DND-41 (cell line): Measurements from ENCODE around the gene OR1L8.

ENCODE experiments used
- ATAC-seq: fragments of 200-7000 bp; cut with Tn5 transposase; 3 replicates; pipeline ENCODE4 v1.9.1; 2021; ENCODE audit warnings: low read depth; ENCODE audit not compliant: insufficient read depth
- DNase-seq: peaks from one replicate; pipeline ENCODE4 v3.0.0-alpha.2; 2020
- H2AFZ ChIP-seq: 2 replicates; pipeline ENCODE4 v1.6.0; 2012; ENCODE audit warnings: low read depth, low read length
- H3K27ac ChIP-seq: 2 replicates; pipeline ENCODE4 v1.5.1; 2012; ENCODE audit warnings: low read length, inconsistent platforms
- H3K27me3 ChIP-seq: fragments of 200-600 bp; sonication (generic); 2 replicates; pipeline ENCODE4 v1.6.0; 2012; ENCODE audit warnings: low read length, mild to moderate bottlenecking, inconsistent platforms; ENCODE audit not compliant: insufficient read depth, poor library complexity
- H3K36me3 ChIP-seq: 2 replicates; pipeline ENCODE4 v1.5.1; 2012; ENCODE audit warnings: low read length, inconsistent platforms; ENCODE audit not compliant: insufficient read depth
- H3K4me1 ChIP-seq: 2 replicates; pipeline ENCODE4 v1.5.1; 2012; ENCODE audit warnings: mild to moderate bottlenecking, low read length; ENCODE audit not compliant: insufficient read depth
- H3K4me2 ChIP-seq: 2 replicates; pipeline ENCODE4 v1.6.0; 2012; ENCODE audit warnings: mild to moderate bottlenecking, moderate library complexity, low read length, inconsistent platforms; ENCODE audit not compliant: insufficient read depth
- H3K4me3 ChIP-seq, 2 experiments: fragments of 200-600 bp in 1 of 2; shearing (Covaris generic) in 1 of 2; 2 replicates each; pipeline ENCODE4 v1.5.1; 2012 to 2016; ENCODE audit warnings: inconsistent platforms in 2 of 2, low read length in 2 of 2, mild to moderate bottlenecking in 2 of 2, low read depth in 1 of 2, moderate library complexity in 1 of 2
- H3K79me2 ChIP-seq: 2 replicates; pipeline ENCODE4 v1.6.0; 2012; ENCODE audit warnings: low read length, inconsistent platforms; ENCODE audit not compliant: insufficient read depth
- H3K9ac ChIP-seq: 2 replicates; pipeline ENCODE4 v1.6.0; 2012; ENCODE audit warnings: low read depth, mild to moderate bottlenecking, inconsistent platforms, low read length, moderate library complexity
- H3K9me3 ChIP-seq: 2 replicates; pipeline ENCODE4 v1.5.1; 2012; ENCODE audit warnings: low read length, moderate library complexity, mild to moderate bottlenecking, inconsistent platforms; ENCODE audit not compliant: insufficient read depth, severe bottlenecking
- H4K20me1 ChIP-seq: 2 replicates; pipeline ENCODE4 v1.6.0; 2012; ENCODE audit warnings: low read length; ENCODE audit not compliant: insufficient read depth
- EZH2 ChIP-seq: IDR thresholded peaks from 3 replicates; pipeline ENCODE4 v1.6.1; 2012; ENCODE audit warnings: borderline replicate concordance, low read depth, mild to moderate bottlenecking, moderate library complexity, low read length, inconsistent platforms; ENCODE audit not compliant: severe bottlenecking
- TF ChIP-seq, protein P1 (sequence below): IDR thresholded peaks from 2 replicates; pipeline ENCODE4 v1.5.1; 2012; ENCODE audit warnings: borderline replicate concordance, low read length, moderate library complexity, mild to moderate bottlenecking; ENCODE audit not compliant: poor library complexity, severe bottlenecking; ENCODE audit errors: extremely low read depth

The OR1L8 gene

DNA sequence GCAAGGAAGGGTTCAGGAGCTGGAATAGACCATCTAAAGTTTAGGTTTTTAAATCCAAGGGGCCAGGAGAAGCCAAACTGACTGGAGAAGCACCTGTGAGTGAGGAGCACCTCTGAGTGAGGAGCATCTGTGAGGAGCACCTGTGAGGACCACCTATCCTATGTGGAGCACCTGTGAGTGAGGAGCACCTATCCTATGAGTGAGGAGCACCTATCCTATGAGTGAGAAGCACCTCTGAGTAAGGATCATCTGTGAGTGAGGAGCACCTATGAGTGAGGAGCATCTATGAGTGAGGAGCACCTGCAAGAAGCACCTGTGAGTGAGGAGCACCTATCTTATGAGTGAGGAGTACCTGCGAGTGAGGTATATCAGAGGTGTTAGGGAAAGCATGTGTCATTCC, 23.4 kb upstream of the OR1L8 start:
- no peak for ATAC-seq
- Histone ChIP-seq H3K9me3 (no peaks in the 10 kb centered on the region), H3K4me1 (no peaks in the 10 kb centered on the region), H2AFZ (no peak overlapping the region), H3K4me2 (no peak overlapping the region), H3K4me3 (no peak overlapping the region), H3K9ac (no peak overlapping the region), H3K27me3 (peaks cover 5% of the 10 kb centered on the region), H3K36me3 (no peaks in the 10 kb centered on the region), H3K79me2 (no peaks in the 10 kb centered on the region), H4K20me1 (no peaks in the 10 kb centered on the region), H3K27ac (no peak overlapping the region)
- no peak for TF ChIP-seq EZH2
- TF ChIP-seq, protein P1, sequence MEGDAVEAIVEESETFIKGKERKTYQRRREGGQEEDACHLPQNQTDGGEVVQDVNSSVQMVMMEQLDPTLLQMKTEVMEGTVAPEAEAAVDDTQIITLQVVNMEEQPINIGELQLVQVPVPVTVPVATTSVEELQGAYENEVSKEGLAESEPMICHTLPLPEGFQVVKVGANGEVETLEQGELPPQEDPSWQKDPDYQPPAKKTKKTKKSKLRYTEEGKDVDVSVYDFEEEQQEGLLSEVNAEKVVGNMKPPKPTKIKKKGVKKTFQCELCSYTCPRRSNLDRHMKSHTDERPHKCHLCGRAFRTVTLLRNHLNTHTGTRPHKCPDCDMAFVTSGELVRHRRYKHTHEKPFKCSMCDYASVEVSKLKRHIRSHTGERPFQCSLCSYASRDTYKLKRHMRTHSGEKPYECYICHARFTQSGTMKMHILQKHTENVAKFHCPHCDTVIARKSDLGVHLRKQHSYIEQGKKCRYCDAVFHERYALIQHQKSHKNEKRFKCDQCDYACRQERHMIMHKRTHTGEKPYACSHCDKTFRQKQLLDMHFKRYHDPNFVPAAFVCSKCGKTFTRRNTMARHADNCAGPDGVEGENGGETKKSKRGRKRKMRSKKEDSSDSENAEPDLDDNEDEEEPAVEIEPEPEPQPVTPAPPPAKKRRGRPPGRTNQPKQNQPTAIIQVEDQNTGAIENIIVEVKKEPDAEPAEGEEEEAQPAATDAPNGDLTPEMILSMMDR, result no peak
- DNase-seq, result no peak

DNA sequence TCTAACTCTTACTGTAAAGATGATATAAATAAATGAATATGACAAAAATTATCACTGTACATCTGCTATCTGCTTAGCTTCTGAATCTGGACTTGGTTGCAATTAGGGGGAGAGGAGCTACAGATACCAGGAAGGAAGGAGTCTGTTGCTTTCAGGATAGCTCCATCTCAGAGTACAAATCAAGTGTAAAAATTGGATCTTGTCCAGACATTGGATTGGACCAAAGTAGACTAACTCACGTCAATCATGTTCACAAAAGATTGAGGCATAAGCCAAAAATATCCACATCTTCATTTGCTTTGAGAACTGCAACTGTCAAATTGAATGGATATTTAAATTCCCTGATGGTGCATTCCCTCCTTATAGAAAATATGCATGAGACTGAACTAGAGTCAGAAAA, 22.5 kb upstream of the OR1L8 start:
- no peak overlapping the region for H3K4me2 ChIP-seq
- H3K27me3 ChIP-seq, result peaks cover 5% of the 10 kb centered on the region
- no peak overlapping the region for H2AFZ ChIP-seq
- no peaks in the 10 kb centered on the region for H3K4me1 ChIP-seq
- no peaks in the 10 kb centered on the region for H3K36me3 ChIP-seq
- no peak overlapping the region for H3K9ac ChIP-seq
- no peaks in the 10 kb centered on the region for H3K79me2 ChIP-seq
- no peak overlapping the region for H3K27ac ChIP-seq
- ATAC-seq (no peak), DNase-seq (no peak)
- H4K20me1 ChIP-seq, result no peaks in the 10 kb centered on the region
- H3K4me3 ChIP-seq, result no peak overlapping the region
- no peak for TF ChIP-seq EZH2
- TF ChIP-seq, protein P1, result no peak
- no peaks in the 10 kb centered on the region for H3K9me3 ChIP-seq

DNA sequence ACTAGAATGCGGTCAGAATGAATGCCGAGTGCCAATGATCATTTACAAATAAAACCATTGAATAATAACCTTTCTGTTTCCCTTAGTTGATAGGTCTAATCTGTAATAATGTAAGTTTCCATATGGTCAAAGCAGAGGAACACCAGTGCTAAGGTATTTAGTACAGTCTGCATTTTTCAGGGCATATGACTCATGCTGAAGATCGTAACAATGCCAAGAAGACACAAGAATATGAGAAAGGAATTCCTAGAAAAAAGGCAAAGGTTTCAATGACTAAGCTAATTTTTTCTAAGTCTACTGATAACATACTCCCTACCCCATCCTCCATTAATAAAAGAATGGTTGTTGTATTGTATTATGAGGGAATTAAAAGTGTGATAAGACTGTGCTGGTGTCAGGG, 2.8 kb downstream of the OR1L8 start:
- no peaks in the 10 kb centered on the region for H3K79me2 ChIP-seq
- H3K9ac ChIP-seq, result no peak overlapping the region
- H3K36me3 ChIP-seq, result no peaks in the 10 kb centered on the region
- no peak for ATAC-seq
- H3K4me2 ChIP-seq, result no peak overlapping the region
- TF ChIP-seq, protein P1, result no peak
- no peak for TF ChIP-seq EZH2
- no peaks in the 10 kb centered on the region for H3K4me1 ChIP-seq
- H3K27me3 ChIP-seq, result no peaks in the 10 kb centered on the region
- H3K4me3 ChIP-seq, result no peak overlapping the region
- no peaks in the 10 kb centered on the region for H4K20me1 ChIP-seq
- no peak overlapping the region for H2AFZ ChIP-seq
- H3K9me3 ChIP-seq, result no peaks in the 10 kb centered on the region
- no peak overlapping the region for H3K27ac ChIP-seq
- no peak for DNase-seq

DNA sequence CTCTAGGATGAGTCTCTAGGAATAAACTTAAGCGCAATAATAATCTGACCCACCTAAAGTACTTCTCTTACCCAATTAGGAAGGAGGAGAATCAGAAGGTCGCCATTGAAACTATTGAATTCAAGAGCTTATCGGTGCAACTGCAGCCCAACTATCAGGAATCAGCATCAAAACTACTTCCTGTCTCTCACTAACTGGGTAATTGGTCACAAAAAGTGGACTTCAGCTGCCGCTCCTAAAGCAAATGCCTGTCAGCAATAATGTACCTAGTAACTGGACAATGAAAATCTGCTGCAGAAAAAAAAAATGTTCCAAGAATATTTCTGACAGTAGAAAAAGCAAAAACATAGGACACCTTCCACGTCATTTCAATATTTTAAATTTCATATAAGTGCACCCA, 3.3 kb downstream of the OR1L8 start:
- no peaks in the 10 kb centered on the region for H3K36me3 ChIP-seq
- no peak overlapping the region for H3K9ac ChIP-seq
- H3K27ac ChIP-seq, result no peak overlapping the region
- H3K9me3 ChIP-seq, result no peaks in the 10 kb centered on the region
- no peak for TF ChIP-seq EZH2
- TF ChIP-seq, protein P1, result no peak
- H3K4me2 ChIP-seq, result no peak overlapping the region
- H3K4me3 ChIP-seq, result no peak overlapping the region
- DNase-seq (no peak), ATAC-seq (no peak)
- no peaks in the 10 kb centered on the region for H3K4me1 ChIP-seq
- H4K20me1 ChIP-seq, result no peaks in the 10 kb centered on the region
- no peaks in the 10 kb centered on the region for H3K79me2 ChIP-seq
- H2AFZ ChIP-seq, result no peak overlapping the region
- no peaks in the 10 kb centered on the region for H3K27me3 ChIP-seq
